ENCODE measurements around the gene YTHDF1.

The YTHDF1 gene

GRCh38 chr20:63166193-63167020 is 49.5 kb downstream of the YTHDF1 start:
- TF ChIP-seq, protein P1, sequence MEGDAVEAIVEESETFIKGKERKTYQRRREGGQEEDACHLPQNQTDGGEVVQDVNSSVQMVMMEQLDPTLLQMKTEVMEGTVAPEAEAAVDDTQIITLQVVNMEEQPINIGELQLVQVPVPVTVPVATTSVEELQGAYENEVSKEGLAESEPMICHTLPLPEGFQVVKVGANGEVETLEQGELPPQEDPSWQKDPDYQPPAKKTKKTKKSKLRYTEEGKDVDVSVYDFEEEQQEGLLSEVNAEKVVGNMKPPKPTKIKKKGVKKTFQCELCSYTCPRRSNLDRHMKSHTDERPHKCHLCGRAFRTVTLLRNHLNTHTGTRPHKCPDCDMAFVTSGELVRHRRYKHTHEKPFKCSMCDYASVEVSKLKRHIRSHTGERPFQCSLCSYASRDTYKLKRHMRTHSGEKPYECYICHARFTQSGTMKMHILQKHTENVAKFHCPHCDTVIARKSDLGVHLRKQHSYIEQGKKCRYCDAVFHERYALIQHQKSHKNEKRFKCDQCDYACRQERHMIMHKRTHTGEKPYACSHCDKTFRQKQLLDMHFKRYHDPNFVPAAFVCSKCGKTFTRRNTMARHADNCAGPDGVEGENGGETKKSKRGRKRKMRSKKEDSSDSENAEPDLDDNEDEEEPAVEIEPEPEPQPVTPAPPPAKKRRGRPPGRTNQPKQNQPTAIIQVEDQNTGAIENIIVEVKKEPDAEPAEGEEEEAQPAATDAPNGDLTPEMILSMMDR (IDR thresholded peaks at IDR 0.05; ENCODE audit: insufficient read depth, missing control alignments) = no peak
- DNase-seq (ENCODE audit: insufficient read length, low spot score) (no peak), FAIRE-seq (no peak)

GRCh38 chr20:63165356-63166192 is 50.4 kb downstream of the YTHDF1 start:
- FAIRE-seq (no peak), DNase-seq (ENCODE audit: insufficient read length, low spot score) (no peak)
- TF ChIP-seq, protein P1 (IDR thresholded peaks at IDR 0.05; ENCODE audit: insufficient read depth, missing control alignments) = no peak

GRCh38 chr20:63164484-63165355 is 51.2 kb downstream of the YTHDF1 start:
- FAIRE-seq (no peak), DNase-seq (ENCODE audit: insufficient read length, low spot score) (no peak)
- TF ChIP-seq, protein P1 (IDR thresholded peaks at IDR 0.05; ENCODE audit: insufficient read depth, missing control alignments) = no peak

DNA sequence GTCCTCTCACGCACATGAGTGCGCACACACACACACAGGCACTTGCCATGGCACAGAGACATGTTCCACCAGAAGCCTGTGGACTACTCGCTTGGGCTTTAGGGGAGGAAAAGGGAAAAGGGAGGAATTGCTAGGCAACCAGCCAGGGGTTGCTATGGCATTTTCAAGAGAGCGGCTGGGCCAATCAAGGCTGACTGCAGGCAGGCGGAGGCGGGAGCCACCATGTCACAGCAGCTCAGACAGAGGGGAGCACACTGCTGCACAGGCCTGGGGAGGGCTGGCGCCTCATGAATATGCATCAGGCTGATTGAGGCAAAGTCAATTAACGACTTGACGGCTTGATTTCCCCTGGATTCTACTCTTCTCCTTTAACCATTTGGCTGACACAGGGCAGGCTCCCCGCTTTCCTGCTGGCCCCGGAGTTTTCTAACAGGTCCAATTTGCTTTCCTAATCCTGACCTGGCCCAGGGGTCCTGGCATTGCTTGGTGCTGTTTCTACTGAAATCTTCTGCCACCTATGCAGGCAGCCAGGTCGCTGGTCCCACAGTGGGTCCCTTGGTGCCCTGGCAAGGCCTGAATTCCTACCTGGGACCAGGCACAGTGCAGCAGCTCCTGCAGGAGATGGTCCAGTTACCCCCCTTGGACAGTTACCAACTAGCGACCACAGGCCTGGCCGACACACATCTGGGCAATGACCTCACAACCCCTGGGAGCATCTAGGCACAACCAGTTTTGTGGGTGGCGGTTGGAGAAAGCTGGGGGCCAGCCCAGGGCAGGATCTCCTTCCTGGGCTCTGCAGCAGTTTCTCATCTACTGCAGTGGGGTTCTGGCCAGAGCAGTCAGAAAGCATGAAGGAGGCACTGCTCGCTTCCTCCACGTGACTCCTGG is 52.1 kb downstream of the YTHDF1 start:
- FAIRE-seq (no peak), DNase-seq (ENCODE audit: insufficient read length, low spot score) (no peak)
- TF ChIP-seq, protein P1 (IDR thresholded peaks at IDR 0.05; ENCODE audit: insufficient read depth, missing control alignments) = no peak

GRCh38 chr20:63163171-63163570 is 52.8 kb downstream of the YTHDF1 start:
- no peak for DNase-seq (ENCODE audit: insufficient read length, low spot score)
- TF ChIP-seq, protein P1 (IDR thresholded peaks at IDR 0.05; ENCODE audit: insufficient read depth, missing control alignments) = no peak
- no peak for FAIRE-seq

- FAIRE-seq = no peak
- DNase-seq (ENCODE audit: insufficient read length, low spot score) = no peak
- TF ChIP-seq, protein P1 (IDR thresholded peaks at IDR 0.05; ENCODE audit: insufficient read depth, missing control alignments) = no peak
Observed at GRCh38 chr20:63162206-63162795, 53.6 kb downstream of the YTHDF1 start.

Measured in D721Med (cell line).